H1 (cell line): ENCODE measurements around the gene CDC37. TPM values are rescaled to one million over a fixed set of nuclear protein-coding genes. Genes with fewer than 3 reads are reported as not detected.
A peak's percentile ranks its signal among the peaks of the same experiment; 100 is the strongest.

ENCODE experiments used
- CTCF ChIA-PET: fragments of 300-600 bp; sonication (Branson Sonifier 250); formaldehyde crosslinking; loops from one replicate; lab custom pipeline; 2021; ENCODE audit not compliant: partially characterized antibody; lab: Charles Lee
- POLR2A ChIA-PET: fragments of 300-600 bp; sonication (Branson Sonifier 250); formaldehyde crosslinking; loops from one replicate; lab custom pipeline; 2021; ENCODE audit warnings: inconsistent platforms; ENCODE audit not compliant: partially characterized antibody; lab: Charles Lee
- DNase-seq, 2 experiments: peaks; one replicate each; pipeline versions ENCODE4 v3.0.0 to v3.0.0-alpha.2; 2010 to 2022; ENCODE audit warnings: low spot score in 2 of 2, low read depth in 1 of 2, mixed read lengths in 1 of 2
- FAIRE-seq: peaks from 2 replicates; lab custom pipeline; 2011; peaks lifted over from hg19 to GRCh38; lab: Jason Lieb, UNC
- H2AFZ ChIP-seq: 2 replicates; pipeline ENCODE4 v1.8.1; 2012; ENCODE audit warnings: low read length, inconsistent platforms
- H2AK5ac ChIP-seq: 2 replicates; pipeline ENCODE4 v1.6.1; 2013; ENCODE audit warnings: low read depth, low read length
- H2BK120ac ChIP-seq: replicated peaks from 2 replicates; pipeline ENCODE3; 2013; ENCODE audit warnings: low read depth, low read length, inconsistent platforms
- H2BK12ac ChIP-seq: 2 replicates; pipeline ENCODE4 v1.6.1; 2013; ENCODE audit warnings: low read depth, low read length
- H2BK15ac ChIP-seq: 2 replicates; pipeline ENCODE4 v1.6.1; 2013; ENCODE audit warnings: low read length
- H2BK20ac ChIP-seq: 2 replicates; pipeline ENCODE4 v1.6.1; 2013; ENCODE audit warnings: low read length
- H2BK5ac ChIP-seq: 2 replicates; pipeline ENCODE4 v1.6.1; 2013; ENCODE audit warnings: low read depth, low read length
- H3K14ac ChIP-seq: 2 replicates; pipeline ENCODE4 v1.6.1; 2013; ENCODE audit warnings: inconsistent platforms; ENCODE audit not compliant: insufficient read length
- H3K18ac ChIP-seq: 2 replicates; pipeline ENCODE4 v1.6.1; 2013; ENCODE audit warnings: low read length; ENCODE audit errors: extremely low read depth
- H3K23ac ChIP-seq: 2 replicates; pipeline ENCODE4 v1.6.1; 2013; ENCODE audit warnings: inconsistent platforms; ENCODE audit not compliant: insufficient read length
- H3K23me2 ChIP-seq: 2 replicates; pipeline ENCODE4 v1.6.1; 2013; ENCODE audit warnings: low read depth, low read length
- H3K27ac ChIP-seq: 2 replicates; pipeline ENCODE4 v1.6.1; 2011; ENCODE audit warnings: low read depth, low read length, inconsistent platforms
- H3K27me3 ChIP-seq, 4 experiments: replicated peaks in 1 of 4; 1 replicate in 1 of 4; 2 replicates in 3 of 4; pipeline versions ENCODE4 v1.6.1 to v1.8.1; 2011 to 2013; ENCODE audit warnings: low read length in 3 of 4, mild to moderate bottlenecking in 3 of 4, inconsistent platforms in 2 of 4, mixed read lengths in 2 of 4, moderate library complexity in 1 of 4; ENCODE audit not compliant: control insufficient read depth in 3 of 4, insufficient read depth in 3 of 4; ENCODE audit errors: extremely low read depth in 1 of 4
- H3K36me3 ChIP-seq, 4 experiments: 2 replicates each; pipeline versions ENCODE4 v1.6.1 to v1.8.1; 2011 to 2013; ENCODE audit warnings: mild to moderate bottlenecking in 4 of 4, low read length in 3 of 4, moderate library complexity in 2 of 4, control low read depth in 1 of 4, inconsistent platforms in 1 of 4; ENCODE audit not compliant: insufficient read depth in 4 of 4, control insufficient read depth in 2 of 4
- H3K4ac ChIP-seq: replicated peaks from 2 replicates; pipeline ENCODE3; 2013; ENCODE audit warnings: low read length, low read depth, mixed read lengths, inconsistent platforms; ENCODE audit not compliant: insufficient read length
- H3K4me1 ChIP-seq, 4 experiments: replicated peaks in 1 of 4; 1 replicate in 1 of 4; 2 replicates in 3 of 4; pipeline versions ENCODE4 v1.6.1 to v1.8.1; 2011 to 2013; ENCODE audit warnings: low read length in 3 of 4, inconsistent platforms in 2 of 4, mixed read lengths in 1 of 4; ENCODE audit not compliant: insufficient read depth in 4 of 4, control insufficient read depth in 3 of 4
- H3K4me2 ChIP-seq, 2 experiments: 2 replicates each; pipeline versions ENCODE4 v1.6.1 to v1.8.1; 2011 to 2013; ENCODE audit warnings: low read depth in 2 of 2, low read length in 2 of 2, control low read depth in 1 of 2, inconsistent platforms in 1 of 2, mild to moderate bottlenecking in 1 of 2; ENCODE audit not compliant: insufficient read depth in 1 of 2
- H3K4me3 ChIP-seq, 4 experiments: fragments of 200-600, 300-600 bp in 1 of 4; sonication (generic), shearing (Covaris generic), sonication (Bioruptor Twin) in 1 of 4; 2 replicates each; pipeline versions ENCODE4 v1.5.1 to v1.8.1; 2011 to 2016; ENCODE audit warnings: low read length in 4 of 4, low read depth in 3 of 4, control low read depth in 2 of 4, inconsistent platforms in 2 of 4, mild to moderate bottlenecking in 2 of 4, mixed read lengths in 1 of 4, moderate library complexity in 1 of 4; ENCODE audit not compliant: insufficient read depth in 2 of 4; ENCODE audit errors: extremely low read depth in 1 of 4
- H3K56ac ChIP-seq: replicated peaks from 2 replicates; pipeline ENCODE3; 2013; ENCODE audit warnings: low read depth, mild to moderate bottlenecking, mixed read lengths, low read length, inconsistent platforms; ENCODE audit not compliant: insufficient read length
- H3K79me1 ChIP-seq: 2 replicates; pipeline ENCODE4 v1.6.1; 2013; ENCODE audit warnings: low read depth, low read length, control low read depth
- H3K79me2 ChIP-seq, 2 experiments: 2 replicates each; pipeline versions ENCODE4 v1.6.1 to v1.8.1; 2012 to 2013; ENCODE audit warnings: low read length in 2 of 2, mild to moderate bottlenecking in 2 of 2, inconsistent platforms in 1 of 2; ENCODE audit not compliant: insufficient read depth in 2 of 2, control insufficient read depth in 1 of 2
- H3K9ac ChIP-seq, 4 experiments: replicated peaks in 1 of 4; 1 replicate in 1 of 4; 2 replicates in 3 of 4; pipeline versions ENCODE4 v1.6.1 to v1.8.1; 2011 to 2013; ENCODE audit warnings: low read depth in 3 of 4, low read length in 3 of 4, control low read depth in 2 of 4, mild to moderate bottlenecking in 2 of 4, moderate library complexity in 2 of 4, inconsistent platforms in 1 of 4; ENCODE audit errors: extremely low read depth in 1 of 4
- H3K9me3 ChIP-seq, 2 experiments: 2 replicates each; pipeline versions ENCODE4 v1.6.1 to v1.8.1; 2012 to 2013; ENCODE audit warnings: mild to moderate bottlenecking in 2 of 2, moderate library complexity in 2 of 2, control low read depth in 1 of 2, inconsistent platforms in 1 of 2, low read depth in 1 of 2, low read length in 1 of 2, mixed read lengths in 1 of 2; ENCODE audit not compliant: insufficient read depth in 2 of 2
- H4K20me1 ChIP-seq, 2 experiments: replicated peaks in 1 of 2; 2 replicates each; pipeline versions ENCODE3 to v1.8.1; 2011 to 2013; ENCODE audit warnings: inconsistent platforms in 2 of 2, low read length in 2 of 2, mild to moderate bottlenecking in 1 of 2; ENCODE audit not compliant: insufficient read depth in 2 of 2, control insufficient read depth in 1 of 2
- H4K5ac ChIP-seq: 2 replicates; pipeline ENCODE4 v1.6.1; 2013; ENCODE audit warnings: low read length, low read depth, mixed read lengths, inconsistent platforms; ENCODE audit not compliant: insufficient read length
- H4K8ac ChIP-seq: 2 replicates; pipeline ENCODE4 v1.8.0; 2013; ENCODE audit warnings: mild to moderate bottlenecking, moderate library complexity, low read length, inconsistent platforms; ENCODE audit not compliant: insufficient read depth; ENCODE audit errors: extremely low read depth
- H4K91ac ChIP-seq: replicated peaks from 2 replicates; pipeline ENCODE3; 2013; ENCODE audit warnings: low read length, mixed read lengths, inconsistent platforms; ENCODE audit not compliant: insufficient read length
- EGR1 ChIP-seq: IDR thresholded peaks from 2 replicates; pipeline ENCODE4 v1.6.1; 2011; ENCODE audit warnings: low read depth, low read length, borderline replicate concordance
- EP300 ChIP-seq, 2 experiments: IDR thresholded peaks; 1 replicate in 1 of 2; 2 replicates in 1 of 2; pipeline ENCODE4 v1.6.1; 2011 to 2012; ENCODE audit warnings: low read depth in 2 of 2, low read length in 2 of 2, mild to moderate bottlenecking in 2 of 2, borderline replicate concordance in 1 of 2, inconsistent platforms in 1 of 2, moderate library complexity in 1 of 2
- GABPA ChIP-seq: IDR thresholded peaks from 2 replicates; pipeline ENCODE4 v1.6.1; 2011; ENCODE audit warnings: mild to moderate bottlenecking, low read length, moderate library complexity, borderline replicate concordance; ENCODE audit not compliant: insufficient read depth
- KDM4A ChIP-seq: IDR thresholded peaks from one replicate; pipeline ENCODE4 v1.7.1; 2012; ENCODE audit warnings: low read depth, mild to moderate bottlenecking, moderate library complexity, low read length, inconsistent platforms; ENCODE audit not compliant: severe bottlenecking
- RNF2 ChIP-seq: fragments of 200-900, 300-1000 bp; sonication (generic); IDR thresholded peaks from 2 replicates; pipeline ENCODE4 v1.7.1; 2016; ENCODE audit warnings: borderline replicate concordance, low read depth, mild to moderate bottlenecking, antibody characterized with exemption, low read length; ENCODE audit not compliant: poor library complexity, severe bottlenecking; ENCODE audit errors: missing control alignments
- SIX5 ChIP-seq: IDR thresholded peaks from 2 replicates; pipeline ENCODE4 v1.6.1; 2011; ENCODE audit warnings: mild to moderate bottlenecking, low read depth, low read length
- SP2 ChIP-seq: IDR thresholded peaks from 2 replicates; pipeline ENCODE4 v1.6.1; 2012; ENCODE audit warnings: mild to moderate bottlenecking, low read length, inconsistent platforms
- SP4 ChIP-seq: IDR thresholded peaks from 2 replicates; pipeline ENCODE4 v1.6.1; 2012; ENCODE audit warnings: low read length, inconsistent platforms
- WGBS, 2 experiments: shearing (Covaris generic) in 1 of 2; methylation state at CpG; one replicate each; pipeline versions ENCODE4 v1.1.6 to v1.1.7; 2013 to 2015; ENCODE audit warnings: low lambda C conversion rate in 2 of 2, mixed read lengths in 2 of 2, inconsistent platforms in 1 of 2, low coverage in 1 of 2, missing lambda C conversion rate in 1 of 2; ENCODE audit not compliant: insufficient replicate concordance in 2 of 2, insufficient coverage in 1 of 2, insufficient read length in 1 of 2; ENCODE audit errors: extremely low coverage in 1 of 2, missing lambda C conversion rate in 1 of 2; 5-methylcytosine and 5-hydroxymethylcytosine counted together
- polyA plus RNA-seq, 7 experiments: library from polyadenylated mRNA; depleted of rRNA in 3 of 7; stranded (reverse) in 5 of 7; unstranded in 2 of 7; fragments of >200 nt in 5 of 7; fragments of 200-250 nt in 2 of 7; gene quantifications; 1 replicate in 5 of 7; 2 replicates in 1 of 7; 4 replicates in 1 of 7; pipeline versions ENCODE4 v1.2.1 to v1.2.3, GENCODE V29; 2011 to 2013; ENCODE audit warnings: missing spikeins in 2 of 7, mixed read lengths in 2 of 7
- total RNA-seq: library from RNA; stranded (reverse); fragmentation: NEBNext Ultra II Directional; extraction: Animal tissue kit (Norgen Biotek cat#: 25700); gene quantifications from 2 replicates; pipeline ENCODE4 v1.2.1, GENCODE V29; 2021
- TF ChIP-seq, protein P1 (sequence below): IDR thresholded peaks from 2 replicates; pipeline ENCODE4 v1.6.1; 2012; ENCODE audit warnings: low read length, inconsistent platforms
- TF ChIP-seq, protein P2 (sequence below): IDR thresholded peaks from 2 replicates; pipeline ENCODE4 v1.6.1; 2011; ENCODE audit warnings: low read depth, mild to moderate bottlenecking, low read length; ENCODE audit not compliant: insufficient read depth

The CDC37 gene
- total and polyA plus RNA-seq, 2 of the 8 experiments (the other 6 are each of a cell fraction or from before 2014, with no cell fraction given) = 162 to 181 TPM

DNA sequence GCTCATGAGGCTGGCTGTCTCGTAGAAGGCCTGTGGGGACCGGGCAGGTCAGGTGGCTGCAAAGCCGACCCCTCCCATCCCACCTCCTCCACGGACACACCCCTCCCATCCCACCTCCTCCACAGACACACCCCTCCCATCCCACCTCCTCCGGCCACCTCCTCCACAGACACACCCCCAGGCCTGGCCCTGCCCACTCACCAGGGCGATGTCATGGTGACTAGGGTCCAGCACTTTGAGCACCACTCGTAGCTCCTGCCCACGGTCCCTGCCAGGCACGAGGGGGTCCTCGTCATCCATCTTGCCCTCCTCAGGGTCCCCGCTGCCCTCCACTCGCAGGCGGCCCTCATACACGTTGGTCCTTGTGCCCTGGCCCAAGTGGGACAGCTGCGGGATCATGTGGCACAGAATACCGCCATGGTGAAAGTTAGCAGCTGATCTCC lies 41.8 kb downstream of the CDC37 start:
- H3K4me1 ChIP-seq = no peaks in the 10 kb centered on the region
- no peaks in the 10 kb centered on the region for H3K79me2 ChIP-seq
- H2AFZ ChIP-seq = no peak overlapping the region
- H2BK15ac ChIP-seq = no peak overlapping the region
- no peak overlapping the region for H3K4me3 ChIP-seq
- H3K79me1 ChIP-seq = peaks cover 2% of the 10 kb centered on the region; the same call in 1 of the 2 replicates
- ChIA-PET CTCF (interaction anchor here (1.2 to 1.5 kb wide), 2 partner anchors 27 to 112 kb away, joined by 4 to 5 read pairs; no protein-coding TSS in a partner anchor), POLR2A (no interaction called here)
- H3K4ac ChIP-seq = no peak overlapping the region
- H4K8ac ChIP-seq = no peak overlapping the region
- no peak overlapping the region for H4K5ac ChIP-seq
- no peak overlapping the region for H3K23ac ChIP-seq
- H2BK5ac ChIP-seq = no peak overlapping the region
- no peaks in the 10 kb centered on the region for H3K9me3 ChIP-seq
- no peaks in the 10 kb centered on the region for H3K27me3 ChIP-seq
- 89% methylated on average over 13 of the region's 16 CpGs; no CpG with 5 or more reads in 1 of the 2 experiments for WGBS, 2 experiments
- no peak overlapping the region for H4K91ac ChIP-seq
- FAIRE-seq (no peak), DNase-seq (peak in 1 of 2 experiments; percentile 44)
- H3K27ac ChIP-seq = no peak overlapping the region
- H3K9ac ChIP-seq = no peak overlapping the region
- H3K14ac ChIP-seq = no peak overlapping the region
- no peak overlapping the region for H2BK120ac ChIP-seq
- H3K4me2 ChIP-seq = no peak overlapping the region
- H3K23me2 ChIP-seq = 0 out of 2 replicates have a peak, but pooled peaks cover 2% of the 10 kb centered on the region
- no peak overlapping the region for H3K18ac ChIP-seq
- no peak overlapping the region for H2BK20ac ChIP-seq
- H2AK5ac ChIP-seq = no peak overlapping the region
- peaks cover 3 to 6% of the 10 kb centered on the region in 2 experiments for H4K20me1 ChIP-seq
- peaks cover 0 to 15% (median 8%) of the 10 kb centered on the region in 4 experiments; a peak in 5 of 8 replicates for H3K36me3 ChIP-seq
- no peak overlapping the region for H3K56ac ChIP-seq
- no peak overlapping the region for H2BK12ac ChIP-seq
- no peak for TF ChIP-seq EP300 (IDR thresholded peaks at IDR 0.05; ENCODE audit: borderline replicate concordance in 1 of 2, low read depth in 2 of 2, low read length in 2 of 2)
- no peak for TF ChIP-seq SP4
- TF ChIP-seq RNF2 = no peak
- no peak for TF ChIP-seq SIX5
- no peak for TF ChIP-seq GABPA
- TF ChIP-seq KDM4A = no peak
- TF ChIP-seq EGR1 = no peak
- TF ChIP-seq, protein P1, sequence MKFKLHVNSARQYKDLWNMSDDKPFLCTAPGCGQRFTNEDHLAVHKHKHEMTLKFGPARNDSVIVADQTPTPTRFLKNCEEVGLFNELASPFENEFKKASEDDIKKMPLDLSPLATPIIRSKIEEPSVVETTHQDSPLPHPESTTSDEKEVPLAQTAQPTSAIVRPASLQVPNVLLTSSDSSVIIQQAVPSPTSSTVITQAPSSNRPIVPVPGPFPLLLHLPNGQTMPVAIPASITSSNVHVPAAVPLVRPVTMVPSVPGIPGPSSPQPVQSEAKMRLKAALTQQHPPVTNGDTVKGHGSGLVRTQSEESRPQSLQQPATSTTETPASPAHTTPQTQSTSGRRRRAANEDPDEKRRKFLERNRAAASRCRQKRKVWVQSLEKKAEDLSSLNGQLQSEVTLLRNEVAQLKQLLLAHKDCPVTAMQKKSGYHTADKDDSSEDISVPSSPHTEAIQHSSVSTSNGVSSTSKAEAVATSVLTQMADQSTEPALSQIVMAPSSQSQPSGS = no peak
- TF ChIP-seq, protein P2, sequence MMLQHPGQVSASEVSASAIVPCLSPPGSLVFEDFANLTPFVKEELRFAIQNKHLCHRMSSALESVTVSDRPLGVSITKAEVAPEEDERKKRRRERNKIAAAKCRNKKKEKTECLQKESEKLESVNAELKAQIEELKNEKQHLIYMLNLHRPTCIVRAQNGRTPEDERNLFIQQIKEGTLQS = no peak
- TF ChIP-seq SP2 = no peak
